Small intestine (tissue), 7 donors: ENCODE measurements around the gene IQCM. TPM values are rescaled to one million over a fixed set of nuclear protein-coding genes. Genes with fewer than 3 reads are reported as not detected.
"Not testable (repeated sequence)": the region's sequence is repeated elsewhere in the genome, so short reads cannot be mapped to it uniquely, and the experiment has no call there.

Source experiments
- DNase-seq, 2 donors: peaks; one replicate each; pipeline versions ENCODE4 v3.0.0 to v3.0.0-alpha.2; 2013
- FAIRE-seq: peaks from 2 replicates; lab custom pipeline; 2012; peaks lifted over from hg19 to GRCh38; lab: Jason Lieb, UNC
- H3K27ac ChIP-seq, 3 donors: one replicate each; pipeline ENCODE4 v1.5.1; 2013; ENCODE audit warnings: low read length in 2 of 3, mild to moderate bottlenecking in 2 of 3, control low read depth in 1 of 3, inconsistent platforms in 1 of 3, low read depth in 1 of 3, moderate library complexity in 1 of 3
- H3K27me3 ChIP-seq, 3 donors: one replicate each; pipeline ENCODE4 v1.6.1; 2013; ENCODE audit warnings: low read length in 3 of 3, inconsistent platforms in 1 of 3; ENCODE audit not compliant: control insufficient read depth in 3 of 3, insufficient read depth in 3 of 3
- H3K36me3 ChIP-seq, 3 donors: one replicate each; pipeline ENCODE4 v1.6.1; 2013; ENCODE audit warnings: low read length in 3 of 3, inconsistent platforms in 1 of 3, low read depth in 1 of 3, mild to moderate bottlenecking in 1 of 3, moderate library complexity in 1 of 3; ENCODE audit not compliant: control insufficient read depth in 3 of 3, insufficient read depth in 2 of 3
- H3K4me1 ChIP-seq, 3 donors: one replicate each; pipeline ENCODE4 v1.6.1; 2013; ENCODE audit warnings: low read length in 2 of 3, inconsistent platforms in 1 of 3, low read depth in 1 of 3, mild to moderate bottlenecking in 1 of 3, moderate library complexity in 1 of 3; ENCODE audit not compliant: control insufficient read depth in 3 of 3, insufficient read depth in 2 of 3
- H3K4me3 ChIP-seq, 3 donors: one replicate each; pipeline ENCODE4 v1.5.1; 2013; ENCODE audit warnings: low read length in 3 of 3, control low read depth in 1 of 3, inconsistent platforms in 1 of 3, low read depth in 1 of 3, mild to moderate bottlenecking in 1 of 3, moderate library complexity in 1 of 3
- H3K9me3 ChIP-seq, 2 donors: one replicate each; pipeline ENCODE4 v1.6.1; 2013; ENCODE audit warnings: low read depth in 1 of 2, low read length in 1 of 2; ENCODE audit not compliant: control insufficient read depth in 2 of 2, insufficient read depth in 1 of 2
- WGBS, 3 donors: extraction: QIAGEN DNeasy Blood & Tissue Kit; methylation state at CpG; one replicate each; pipeline ENCODE4 v1.1.7; 2013; 5-methylcytosine and 5-hydroxymethylcytosine counted together
- polyA plus RNA-seq, 4 donors: library from polyadenylated mRNA; stranded (reverse) in 3 of 4; unstranded in 1 of 4; fragments of 200-250 nt in 3 of 4; fragments of 120-200 nt in 1 of 4; gene quantifications; one replicate each; pipeline versions ENCODE4 v1.2.1 to v1.2.3, GENCODE V29; 2013
- donor health status: healthy with polysubstance abuse.
- donor health status: control.
- donor health status: control.
- donor health status: Bipolar disorder and iron deficiency.
- donor health status: healthy.

Gene IQCM
- polyA plus RNA-seq, 4 donors = 0.38 TPM; not detected in 3

GRCh38 chr4:149349541-149349940, 466.1 kb downstream of the IQCM start:
- no peaks in the 10 kb centered on the region for H3K9me3 ChIP-seq
- H3K27me3 ChIP-seq = no peaks in the 10 kb centered on the region
- H3K4me3 ChIP-seq = no peak overlapping the region
- H3K27ac ChIP-seq = no peak overlapping the region
- no peaks in the 10 kb centered on the region for H3K4me1 ChIP-seq
- DNase-seq (no peak), FAIRE-seq (no peak)
- no peaks in the 10 kb centered on the region for H3K36me3 ChIP-seq

DNA sequence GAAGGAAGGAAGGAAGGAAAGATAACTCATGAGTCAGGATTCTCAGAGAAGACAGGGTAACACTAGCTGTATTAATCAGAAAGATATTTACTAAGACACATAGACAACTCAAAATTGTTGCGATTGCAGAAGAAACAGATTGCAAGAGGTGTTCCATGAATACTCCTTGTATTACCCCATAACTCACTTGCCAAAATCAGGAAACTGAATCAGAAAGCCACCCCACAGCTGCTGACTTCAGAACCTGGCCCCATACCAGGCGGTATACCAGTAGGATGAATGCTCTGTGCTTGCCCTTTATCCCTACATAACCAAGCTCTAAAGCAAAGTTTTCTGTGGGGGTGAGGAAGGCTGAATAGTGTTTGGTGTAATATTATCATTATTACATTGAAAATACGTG, 468.5 kb downstream of the IQCM start:
- FAIRE-seq (no peak), DNase-seq (no peak)
- no peaks in the 10 kb centered on the region for H3K36me3 ChIP-seq
- H3K27me3 ChIP-seq = no peaks in the 10 kb centered on the region
- H3K27ac ChIP-seq = no peak overlapping the region
- no peak overlapping the region for H3K4me3 ChIP-seq
- no peaks in the 10 kb centered on the region for H3K9me3 ChIP-seq
- H3K4me1 ChIP-seq = no peaks in the 10 kb centered on the region
- 72 to 82% (median 74%) methylated on average over 3 of the region's 3 CpGs for WGBS, 3 donors

DNA sequence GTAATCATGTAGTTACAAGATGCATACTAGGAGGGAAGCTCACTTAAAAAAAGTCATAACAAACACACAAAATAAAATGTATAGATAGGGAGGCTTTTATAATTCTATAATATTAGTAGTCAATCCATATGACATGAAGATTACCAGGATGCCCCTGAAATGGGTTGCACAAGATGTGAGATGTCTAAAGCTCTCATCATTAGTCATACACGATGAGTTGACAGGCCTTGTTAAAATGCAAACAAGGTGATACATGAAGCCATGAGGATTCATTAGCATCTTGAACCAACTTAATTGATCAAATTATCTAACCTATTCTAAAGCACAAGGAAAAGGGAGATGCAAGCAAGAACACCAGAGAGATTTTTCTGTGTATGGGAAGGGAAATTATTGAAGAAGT, 470.2 kb downstream of the IQCM start:
- DNase-seq (no peak), FAIRE-seq (no peak)
- Histone ChIP-seq H3K4me1 (no peaks in the 10 kb centered on the region), H3K27me3 (no peaks in the 10 kb centered on the region), H3K9me3 (peaks cover 0 to 2% of the 10 kb centered on the region in 2 donors), H3K27ac (no peak overlapping the region), H3K4me3 (no peak overlapping the region), H3K36me3 (no peaks in the 10 kb centered on the region)
- 74 to 87% (median 81%) methylated on average over 1 of the region's 1 CpG for WGBS, 3 donors

DNA sequence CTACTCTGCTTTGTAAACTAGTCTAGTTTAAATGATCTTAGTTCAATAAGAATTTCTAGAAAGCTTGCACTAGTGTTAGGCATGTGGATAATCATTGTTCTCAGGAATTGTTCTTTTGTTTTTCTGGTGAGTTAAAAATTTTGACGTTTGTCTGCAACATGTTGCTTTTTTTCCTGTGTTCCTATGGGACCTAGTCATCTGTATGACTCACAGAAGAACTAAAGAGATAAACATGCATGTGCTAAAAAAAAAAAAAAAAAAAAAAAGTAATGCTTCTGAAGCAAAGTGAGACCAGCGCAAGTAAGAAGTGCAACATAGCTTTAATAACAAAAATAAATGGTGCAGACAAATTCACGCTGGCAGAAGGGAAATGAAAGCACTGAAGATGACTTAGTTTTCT, 471.2 kb downstream of the IQCM start:
- 66 to 74% (median 71%) methylated on average over 3 of the region's 3 CpGs for WGBS, 3 donors
- no peaks in the 10 kb centered on the region for H3K4me1 ChIP-seq
- peaks cover 0 to 2% of the 10 kb centered on the region in 2 donors for H3K9me3 ChIP-seq
- H3K27me3 ChIP-seq = no peaks in the 10 kb centered on the region
- no peaks in the 10 kb centered on the region for H3K36me3 ChIP-seq
- no peak for FAIRE-seq
- no peak overlapping the region for H3K27ac ChIP-seq
- no peak for DNase-seq
- H3K4me3 ChIP-seq = no peak overlapping the region

DNA sequence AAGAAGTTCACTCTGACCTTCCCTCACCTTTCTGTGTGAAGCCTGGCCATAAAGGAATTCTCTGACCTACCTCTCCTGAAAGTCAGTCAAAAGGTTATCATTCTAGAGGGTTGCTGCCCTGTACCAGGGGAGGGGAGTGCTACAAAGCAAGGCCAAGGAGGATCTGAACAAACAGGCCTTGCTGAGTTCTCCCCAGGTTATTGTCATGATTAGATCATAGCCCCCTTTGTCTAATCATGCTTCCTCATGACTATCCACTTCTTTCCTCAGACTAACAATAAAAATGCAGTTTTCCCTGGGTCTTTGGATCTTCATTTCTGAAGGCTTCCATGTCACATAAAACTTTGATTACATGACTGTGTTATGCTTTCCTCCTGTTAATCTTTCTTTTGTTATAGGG, 472.0 kb downstream of the IQCM start:
- DNase-seq = no peak
- H3K4me1 ChIP-seq = no peaks in the 10 kb centered on the region
- no peak overlapping the region for H3K4me3 ChIP-seq
- no peak for FAIRE-seq
- H3K9me3 ChIP-seq = peaks cover 0 to 2% of the 10 kb centered on the region in 2 donors
- no peaks in the 10 kb centered on the region for H3K36me3 ChIP-seq
- no peaks in the 10 kb centered on the region for H3K27me3 ChIP-seq
- H3K27ac ChIP-seq = no peak overlapping the region

DNA sequence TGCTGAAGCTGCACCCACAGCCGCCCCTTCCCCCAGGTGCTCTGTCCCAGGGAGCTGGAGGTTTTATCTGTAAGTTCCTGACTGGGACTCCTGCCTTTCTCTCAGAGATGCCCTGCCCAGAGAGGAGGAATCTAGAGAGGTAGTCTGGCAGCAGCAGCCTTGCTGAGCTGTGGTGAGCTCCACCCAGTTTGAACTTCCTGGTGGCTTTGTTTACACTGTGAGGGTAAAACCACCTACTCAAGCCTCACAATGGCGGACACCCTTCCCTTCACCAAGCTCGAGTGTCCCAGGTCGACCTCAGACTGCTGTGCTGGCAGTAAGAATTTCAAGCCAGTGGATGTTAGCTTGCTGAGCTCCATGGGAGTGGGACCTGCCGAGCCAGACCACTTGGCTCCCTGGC, 474.5 kb downstream of the IQCM start:
- 64 to 80% (median 79%) methylated on average over 5 of the region's 5 CpGs for WGBS, 3 donors
- DNase-seq, FAIRE-seq, H3K36me3 ChIP-seq, H3K4me3 ChIP-seq, H3K4me1 ChIP-seq, H3K27me3 ChIP-seq, H3K9me3 ChIP-seq, H3K27ac ChIP-seq: not testable (repeated sequence)

DNA sequence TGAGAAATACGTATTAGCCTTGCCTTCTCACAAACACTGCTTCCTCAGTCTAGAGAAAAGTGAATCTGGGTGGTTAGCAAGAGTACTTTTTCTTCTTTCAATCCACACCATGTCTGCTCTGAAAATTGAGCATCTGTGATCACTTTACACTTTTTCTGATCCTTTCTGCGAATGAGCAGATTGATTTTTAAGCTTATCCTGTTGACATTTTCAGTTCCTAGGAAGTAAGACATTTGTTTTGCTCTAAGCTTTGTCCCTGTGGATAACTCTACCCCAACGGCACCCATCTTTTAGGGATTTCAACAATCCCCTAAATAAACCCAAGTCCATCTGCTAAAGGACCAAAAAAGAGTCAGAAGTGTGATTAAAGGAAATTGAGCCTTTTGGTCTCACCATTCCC, 487.5 kb downstream of the IQCM start:
- H3K4me1 ChIP-seq = no peaks in the 10 kb centered on the region
- no peak overlapping the region for H3K27ac ChIP-seq
- FAIRE-seq (no peak), DNase-seq (no peak)
- H3K4me3 ChIP-seq = no peak overlapping the region
- no peaks in the 10 kb centered on the region for H3K9me3 ChIP-seq
- H3K27me3 ChIP-seq = no peaks in the 10 kb centered on the region
- no peaks in the 10 kb centered on the region for H3K36me3 ChIP-seq
- 53 to 72% (median 65%) methylated on average over 3 of the region's 3 CpGs for WGBS, 3 donors

- H3K27me3 ChIP-seq = no peaks in the 10 kb centered on the region
- FAIRE-seq (no peak), DNase-seq (no peak)
- WGBS, 3 donors = 83 to 84% (median 84%) methylated on average over 1 of the region's 1 CpG
- H3K27ac ChIP-seq = no peak overlapping the region
- no peak overlapping the region for H3K4me3 ChIP-seq
- no peaks in the 10 kb centered on the region for H3K36me3 ChIP-seq
- no peaks in the 10 kb centered on the region for H3K4me1 ChIP-seq
- H3K9me3 ChIP-seq = peaks cover 0 to 7% of the 10 kb centered on the region in 2 donors
These were observed 493.4 kb downstream of the IQCM start for GRCh38 chr4:149322203-149322602.

DNA sequence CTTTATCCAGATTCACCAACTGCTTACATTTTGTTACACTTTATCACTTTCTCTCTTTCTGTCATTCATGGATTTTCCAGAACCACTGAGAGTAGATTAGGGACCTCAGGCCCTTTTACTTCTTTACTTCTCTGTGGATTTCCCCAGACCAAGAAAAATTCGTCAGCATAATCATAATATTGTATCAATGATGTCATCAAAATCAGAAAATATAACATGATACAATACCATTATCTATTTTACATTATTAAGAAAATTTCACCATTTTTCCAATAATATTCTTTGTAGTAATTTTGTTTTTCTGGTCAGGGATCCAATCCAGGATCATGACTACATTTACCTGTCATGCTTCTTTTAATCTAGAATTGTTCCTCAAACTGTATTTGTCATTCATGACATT, 494.2 kb downstream of the IQCM start:
- Histone ChIP-seq H3K27me3 (no peaks in the 10 kb centered on the region), H3K36me3 (no peaks in the 10 kb centered on the region), H3K4me3 (no peak overlapping the region), H3K9me3 (peaks cover 0 to 7% of the 10 kb centered on the region in 2 donors), H3K27ac (no peak overlapping the region), H3K4me1 (no peaks in the 10 kb centered on the region)
- WGBS, 3 donors = 33 to 51% (median 33%) methylated on average over 1 of the region's 1 CpG
- DNase-seq (no peak), FAIRE-seq (no peak)
